Keratinocyte (primary cell): ENCODE results near the gene APOA4. TPM values are rescaled to one million over a fixed set of nuclear protein-coding genes. Genes with fewer than 3 reads are reported as not detected.

Source experiments
- DNase-seq: peaks from one replicate; pipeline ENCODE4 v3.0.0-alpha.2; 2011; ENCODE audit warnings: low read depth, missing footprints, low spot score
- FAIRE-seq: peaks from 2 replicates; lab custom pipeline; 2011; peaks lifted over from hg19 to GRCh38; lab: Jason Lieb, UNC
- H2AFZ ChIP-seq: 2 replicates; pipeline ENCODE4 v1.6.0; 2012; ENCODE audit warnings: low read length, control low read depth, inconsistent platforms; ENCODE audit not compliant: control insufficient read depth
- H3K27ac ChIP-seq: 2 replicates; pipeline ENCODE4 v1.5.1; 2011; ENCODE audit warnings: low read length; ENCODE audit not compliant: control insufficient read depth, insufficient read depth
- H3K27me3 ChIP-seq: 3 replicates; pipeline ENCODE4 v1.6.0; 2011; ENCODE audit warnings: low read length; ENCODE audit not compliant: control insufficient read depth, insufficient read depth; ENCODE audit errors: extremely low read depth
- H3K36me3 ChIP-seq, 2 experiments: 2 replicates in 1 of 2; 3 replicates in 1 of 2; pipeline ENCODE4 v1.5.1; 2011; ENCODE audit warnings: low read length in 2 of 2, mild to moderate bottlenecking in 1 of 2; ENCODE audit not compliant: control insufficient read depth in 2 of 2, insufficient read depth in 2 of 2; ENCODE audit errors: extremely low read depth in 1 of 2
- H3K4me1 ChIP-seq: 3 replicates; pipeline ENCODE4 v1.5.1; 2011; ENCODE audit warnings: low read length; ENCODE audit not compliant: control insufficient read depth, insufficient read depth; ENCODE audit errors: extremely low read depth
- H3K4me2 ChIP-seq: 3 replicates; pipeline ENCODE4 v1.6.0; 2011; ENCODE audit warnings: low read depth, low read length; ENCODE audit not compliant: control insufficient read depth, insufficient read depth; ENCODE audit errors: extremely low read depth
- H3K4me3 ChIP-seq, 3 experiments: fragments of 200-600 bp in 1 of 3; sonication (generic) in 1 of 3; 2 replicates in 2 of 3; 3 replicates in 1 of 3; pipeline ENCODE4 v1.5.1; 2011 to 2016; ENCODE audit warnings: low read length in 3 of 3, mild to moderate bottlenecking in 3 of 3, control low read depth in 2 of 3, inconsistent platforms in 1 of 3, low read depth in 1 of 3, mixed read lengths in 1 of 3, mixed run types in 1 of 3, moderate library complexity in 1 of 3; ENCODE audit not compliant: control insufficient read depth in 2 of 3, insufficient read depth in 2 of 3; ENCODE audit errors: extremely low read depth in 1 of 3
- H3K79me2 ChIP-seq: 2 replicates; pipeline ENCODE4 v1.6.0; 2012; ENCODE audit warnings: low read length; ENCODE audit not compliant: control insufficient read depth, insufficient read depth
- H3K9ac ChIP-seq: 3 replicates; pipeline ENCODE4 v1.6.0; 2011; ENCODE audit warnings: low read length; ENCODE audit not compliant: control insufficient read depth, insufficient read depth; ENCODE audit errors: extremely low read depth
- H3K9me1 ChIP-seq: 3 replicates; pipeline ENCODE4 v1.6.0; 2011; ENCODE audit warnings: low read length; ENCODE audit not compliant: control insufficient read depth, insufficient read depth; ENCODE audit errors: extremely low read depth
- H3K9me3 ChIP-seq: 2 replicates; pipeline ENCODE4 v1.5.1; 2012; ENCODE audit warnings: low read depth, low read length; ENCODE audit not compliant: control insufficient read depth
- H4K20me1 ChIP-seq: 3 replicates; pipeline ENCODE4 v1.6.0; 2011; ENCODE audit warnings: low read length; ENCODE audit not compliant: control insufficient read depth, insufficient read depth; ENCODE audit errors: extremely low read depth
- EZH2 ChIP-seq: IDR thresholded peaks from one replicate; pipeline ENCODE4 v1.6.1; 2012; ENCODE audit warnings: inconsistent platforms, mild to moderate bottlenecking, low read length, moderate library complexity
- dilution Hi-C: fragments of 300-500 bp; cut with MboI; formaldehyde crosslinking; loops from one replicate; pipeline ENCODE4 v1.7.0; 2020; ENCODE audit warnings: low sequenced_read_pairs; ENCODE audit not compliant: extremely low pct_ligation_motif_present
- polyA plus RNA-seq, 5 experiments: library from polyadenylated mRNA; depleted of rRNA in 3 of 5; stranded (reverse) in 3 of 5; stranded (forward) in 1 of 5; unstranded in 1 of 5; fragments of >200 nt; gene quantifications; 1 replicate in 1 of 5; 2 replicates in 3 of 5; 3 replicates in 1 of 5; pipeline versions ENCODE4 v1.2.1 to v1.2.3, GENCODE V29; 2011 to 2012; ENCODE audit warnings: missing spikeins in 2 of 5, low read depth in 1 of 5, low replicate concordance in 1 of 5
- TF ChIP-seq, protein P1 (sequence below), 3 experiments: IDR thresholded peaks in 1 of 3; conservative IDR thresholded peaks in 1 of 3; optimal IDR thresholded peaks in 1 of 3; 2 replicates in 2 of 3; 3 replicates in 1 of 3; pipeline versions ENCODE3 to v1.5.1; 2011; ENCODE audit warnings: low read length in 3 of 3, mild to moderate bottlenecking in 3 of 3, moderate library complexity in 2 of 3, control low read depth in 1 of 3, inconsistent platforms in 1 of 3; ENCODE audit not compliant: insufficient read depth in 2 of 3; ENCODE audit errors: extremely low read depth in 1 of 3

Gene APOA4
- polyA plus RNA-seq, 1 donor (not counting 4 experiments of a cell fraction or from before 2014, with no cell fraction given) = not detected

DNA sequence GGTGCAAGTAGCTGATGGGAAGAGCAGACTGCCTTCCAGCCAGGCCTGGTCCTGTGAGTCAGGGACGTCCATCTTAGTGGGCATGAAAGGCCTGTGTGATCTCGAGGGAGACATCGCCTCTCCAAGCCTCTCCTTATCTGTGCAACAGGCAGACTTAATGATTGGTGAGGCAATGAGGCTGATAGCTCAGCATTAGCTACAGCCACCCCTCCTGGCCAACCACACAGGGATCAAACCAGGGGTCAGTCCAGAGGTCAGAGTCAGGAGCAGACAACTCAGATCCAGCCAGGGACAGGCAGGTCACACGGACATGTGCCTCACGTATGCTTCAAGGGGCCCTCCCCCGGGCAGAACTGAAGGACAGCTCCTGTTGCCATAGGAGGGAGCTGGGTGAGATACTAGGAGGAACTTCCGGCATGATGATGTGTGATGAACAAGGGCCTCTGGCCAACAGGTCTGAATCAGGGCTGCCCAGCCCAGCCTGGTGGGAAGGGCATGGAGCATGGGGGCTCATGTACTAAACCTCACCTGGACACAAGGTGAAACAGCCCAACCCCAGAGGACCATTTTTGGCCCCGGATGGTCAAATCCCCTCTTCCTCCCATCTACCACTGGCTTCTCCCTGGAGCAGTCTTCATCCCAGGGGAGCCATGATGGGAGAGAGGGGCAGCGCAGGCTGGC is 3.8 kb upstream of the APOA4 start:
- no peaks in the 10 kb centered on the region for H3K4me1 ChIP-seq
- no peaks in the 10 kb centered on the region for H3K36me3 ChIP-seq
- no peak overlapping the region for H3K27ac ChIP-seq
- DNase-seq (no peak), FAIRE-seq (no peak)
- TF ChIP-seq, protein P1, sequence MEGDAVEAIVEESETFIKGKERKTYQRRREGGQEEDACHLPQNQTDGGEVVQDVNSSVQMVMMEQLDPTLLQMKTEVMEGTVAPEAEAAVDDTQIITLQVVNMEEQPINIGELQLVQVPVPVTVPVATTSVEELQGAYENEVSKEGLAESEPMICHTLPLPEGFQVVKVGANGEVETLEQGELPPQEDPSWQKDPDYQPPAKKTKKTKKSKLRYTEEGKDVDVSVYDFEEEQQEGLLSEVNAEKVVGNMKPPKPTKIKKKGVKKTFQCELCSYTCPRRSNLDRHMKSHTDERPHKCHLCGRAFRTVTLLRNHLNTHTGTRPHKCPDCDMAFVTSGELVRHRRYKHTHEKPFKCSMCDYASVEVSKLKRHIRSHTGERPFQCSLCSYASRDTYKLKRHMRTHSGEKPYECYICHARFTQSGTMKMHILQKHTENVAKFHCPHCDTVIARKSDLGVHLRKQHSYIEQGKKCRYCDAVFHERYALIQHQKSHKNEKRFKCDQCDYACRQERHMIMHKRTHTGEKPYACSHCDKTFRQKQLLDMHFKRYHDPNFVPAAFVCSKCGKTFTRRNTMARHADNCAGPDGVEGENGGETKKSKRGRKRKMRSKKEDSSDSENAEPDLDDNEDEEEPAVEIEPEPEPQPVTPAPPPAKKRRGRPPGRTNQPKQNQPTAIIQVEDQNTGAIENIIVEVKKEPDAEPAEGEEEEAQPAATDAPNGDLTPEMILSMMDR (optimal IDR thresholded peaks at IDR 0.05 in 1 of 3, IDR thresholded peaks at IDR 0.05 in 1 of 3, conservative IDR thresholded peaks at IDR 0.05 in 1 of 3; ENCODE audit: extremely low read depth in 1 of 3, insufficient read depth in 2 of 3, low read length in 3 of 3) = no peak
- no peak for TF ChIP-seq EZH2
- H2AFZ ChIP-seq = no peak overlapping the region
- no peaks in the 10 kb centered on the region for H3K9me3 ChIP-seq
- no peaks in the 10 kb centered on the region for H3K27me3 ChIP-seq
- no peak overlapping the region for H3K4me3 ChIP-seq
- H3K4me2 ChIP-seq = no peak overlapping the region
- dilution Hi-C loops = no loop called here
- H4K20me1 ChIP-seq = no peaks in the 10 kb centered on the region
- no peaks in the 10 kb centered on the region for H3K79me2 ChIP-seq
- H3K9me1 ChIP-seq = no peaks in the 10 kb centered on the region
- H3K9ac ChIP-seq = no peak overlapping the region

DNA sequence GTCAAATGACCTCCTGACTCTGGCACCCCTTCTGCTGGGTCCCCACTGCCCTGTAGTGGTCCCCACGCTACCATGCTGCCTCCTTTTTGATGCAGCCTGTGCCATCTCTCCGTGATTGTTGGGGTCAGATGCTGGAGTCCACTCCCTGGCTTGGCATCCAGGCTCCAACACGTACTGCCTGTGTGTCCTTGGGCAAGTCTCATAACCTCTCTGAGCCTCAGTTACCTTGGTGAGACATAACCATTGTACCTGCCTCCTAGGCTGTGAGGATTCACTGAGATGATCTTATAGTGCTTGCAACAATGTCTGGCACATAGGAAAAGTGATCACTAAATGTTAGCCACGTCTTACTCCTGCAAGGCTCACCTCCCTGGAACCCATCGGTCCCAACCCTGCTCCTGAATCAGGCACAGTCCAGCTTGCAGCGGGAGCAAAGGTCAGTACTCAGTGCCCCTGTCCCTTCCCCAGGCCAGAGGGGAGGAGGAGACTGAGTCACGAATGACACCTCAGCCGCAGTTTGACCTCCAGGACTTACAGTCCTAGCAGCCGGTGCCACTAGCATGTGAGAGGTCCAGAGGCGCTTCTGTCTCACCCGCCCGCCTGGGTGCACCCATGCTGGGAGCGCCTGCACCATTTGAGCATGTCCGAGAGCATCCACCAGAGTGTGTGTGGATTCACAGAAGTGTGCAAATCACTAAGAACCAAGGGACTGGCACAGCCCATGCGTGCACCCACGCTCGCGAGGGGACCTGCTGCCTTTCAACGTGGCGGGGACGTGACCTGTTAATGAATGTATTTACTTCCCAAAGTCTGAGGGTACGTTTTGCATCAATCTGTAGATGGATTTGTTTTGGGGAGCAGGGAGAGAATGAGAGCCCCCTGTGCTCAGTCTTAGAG is 3.0 kb upstream of the APOA4 start:
- H3K4me1 ChIP-seq = no peaks in the 10 kb centered on the region
- H3K9me1 ChIP-seq = no peaks in the 10 kb centered on the region
- no peaks in the 10 kb centered on the region for H3K79me2 ChIP-seq
- H3K9ac ChIP-seq = no peak overlapping the region
- H2AFZ ChIP-seq = no peak overlapping the region
- no peak for DNase-seq
- no peak for FAIRE-seq
- no peaks in the 10 kb centered on the region for H3K36me3 ChIP-seq
- dilution Hi-C loops = no loop called here
- H3K9me3 ChIP-seq = no peaks in the 10 kb centered on the region
- no peaks in the 10 kb centered on the region for H4K20me1 ChIP-seq
- no peaks in the 10 kb centered on the region for H3K27me3 ChIP-seq
- no peak overlapping the region for H3K27ac ChIP-seq
- no peak overlapping the region for H3K4me2 ChIP-seq
- TF ChIP-seq EZH2 = no peak
- TF ChIP-seq, protein P1 (optimal IDR thresholded peaks at IDR 0.05 in 1 of 3, IDR thresholded peaks at IDR 0.05 in 1 of 3, conservative IDR thresholded peaks at IDR 0.05 in 1 of 3; ENCODE audit: extremely low read depth in 1 of 3, insufficient read depth in 2 of 3, low read length in 3 of 3) = no peak
- no peak overlapping the region for H3K4me3 ChIP-seq
